ENCODE results near the gene TMEM255B. TPM values are rescaled to one million over a fixed set of nuclear protein-coding genes. Genes with fewer than 3 reads are reported as not detected.

TMEM255B gene
- polyA plus RNA-seq, 1 donor (not counting 4 experiments of a cell fraction or from before 2014, with no cell fraction given): 7.6 TPM

DNA sequence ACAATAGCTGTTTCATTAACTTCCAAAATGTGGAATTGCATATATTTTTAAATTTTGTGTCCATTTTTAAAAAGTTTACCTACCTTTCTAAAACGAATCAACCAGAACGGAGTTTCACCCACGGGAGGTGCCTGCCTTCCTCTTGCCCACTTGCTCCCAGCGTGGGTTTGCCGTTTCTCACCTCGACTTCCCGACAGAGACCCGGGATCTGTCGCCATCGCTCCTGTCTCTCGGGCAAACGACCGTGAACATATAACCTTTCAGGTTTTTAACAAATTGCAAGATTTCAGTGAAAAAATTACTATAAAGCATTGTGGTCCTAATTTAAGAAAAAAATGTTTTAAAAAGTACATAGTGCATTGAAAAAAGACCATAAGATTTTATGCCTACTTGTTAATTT, 4.2 kb downstream of the TMEM255B start:
- no peak for TF ChIP-seq EZH2 (IDR thresholded peaks at IDR 0.05; ENCODE audit: low read length)
- TF ChIP-seq, protein P1, sequence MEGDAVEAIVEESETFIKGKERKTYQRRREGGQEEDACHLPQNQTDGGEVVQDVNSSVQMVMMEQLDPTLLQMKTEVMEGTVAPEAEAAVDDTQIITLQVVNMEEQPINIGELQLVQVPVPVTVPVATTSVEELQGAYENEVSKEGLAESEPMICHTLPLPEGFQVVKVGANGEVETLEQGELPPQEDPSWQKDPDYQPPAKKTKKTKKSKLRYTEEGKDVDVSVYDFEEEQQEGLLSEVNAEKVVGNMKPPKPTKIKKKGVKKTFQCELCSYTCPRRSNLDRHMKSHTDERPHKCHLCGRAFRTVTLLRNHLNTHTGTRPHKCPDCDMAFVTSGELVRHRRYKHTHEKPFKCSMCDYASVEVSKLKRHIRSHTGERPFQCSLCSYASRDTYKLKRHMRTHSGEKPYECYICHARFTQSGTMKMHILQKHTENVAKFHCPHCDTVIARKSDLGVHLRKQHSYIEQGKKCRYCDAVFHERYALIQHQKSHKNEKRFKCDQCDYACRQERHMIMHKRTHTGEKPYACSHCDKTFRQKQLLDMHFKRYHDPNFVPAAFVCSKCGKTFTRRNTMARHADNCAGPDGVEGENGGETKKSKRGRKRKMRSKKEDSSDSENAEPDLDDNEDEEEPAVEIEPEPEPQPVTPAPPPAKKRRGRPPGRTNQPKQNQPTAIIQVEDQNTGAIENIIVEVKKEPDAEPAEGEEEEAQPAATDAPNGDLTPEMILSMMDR (optimal IDR thresholded peaks at IDR 0.05 in 1 of 3, IDR thresholded peaks at IDR 0.05 in 1 of 3, conservative IDR thresholded peaks at IDR 0.05 in 1 of 3; ENCODE audit: extremely low read depth in 1 of 3, insufficient read depth in 2 of 3, low read length in 3 of 3): no peak
- Histone ChIP-seq H3K9me3 (ENCODE audit: control insufficient read depth, low read depth, low read length) (no peaks in the 10 kb centered on the region), H3K27ac (ENCODE audit: control insufficient read depth, insufficient read depth, low read length) (no peak overlapping the region), H3K4me3 (ENCODE audit: control insufficient read depth in 2 of 3, extremely low read depth in 1 of 3, insufficient read depth in 2 of 3, low read depth in 1 of 3, low read length in 3 of 3) (no peak overlapping the region), H3K4me2 (ENCODE audit: control insufficient read depth, extremely low read depth, insufficient read depth, low read depth, low read length) (no peak overlapping the region), H3K4me1 (ENCODE audit: control insufficient read depth, extremely low read depth, insufficient read depth, low read length) (peaks cover 12% of the 10 kb centered on the region), H3K9me1 (ENCODE audit: control insufficient read depth, extremely low read depth, insufficient read depth, low read length) (no peaks in the 10 kb centered on the region), H3K9ac (ENCODE audit: control insufficient read depth, extremely low read depth, insufficient read depth, low read length) (no peak overlapping the region), H3K79me2 (ENCODE audit: control insufficient read depth, insufficient read depth, low read length) (no peaks in the 10 kb centered on the region), H3K27me3 (ENCODE audit: control insufficient read depth, extremely low read depth, insufficient read depth, low read length) (peaks cover 42% of the 10 kb centered on the region), H3K36me3 (ENCODE audit: control insufficient read depth in 2 of 2, extremely low read depth in 1 of 2, insufficient read depth in 2 of 2, low read length in 2 of 2) (no peaks in the 10 kb centered on the region), H2AFZ (ENCODE audit: control insufficient read depth, low read length) (no peak overlapping the region), H4K20me1 (ENCODE audit: control insufficient read depth, extremely low read depth, insufficient read depth, low read length) (no peaks in the 10 kb centered on the region)
- FAIRE-seq (no peak), DNase-seq (ENCODE audit: low read depth, low spot score) (no peak)
- dilution Hi-C loops (cut with MboI; ENCODE audit: extremely low pct_ligation_motif_present, low sequenced_read_pairs): no loop called here

DNA sequence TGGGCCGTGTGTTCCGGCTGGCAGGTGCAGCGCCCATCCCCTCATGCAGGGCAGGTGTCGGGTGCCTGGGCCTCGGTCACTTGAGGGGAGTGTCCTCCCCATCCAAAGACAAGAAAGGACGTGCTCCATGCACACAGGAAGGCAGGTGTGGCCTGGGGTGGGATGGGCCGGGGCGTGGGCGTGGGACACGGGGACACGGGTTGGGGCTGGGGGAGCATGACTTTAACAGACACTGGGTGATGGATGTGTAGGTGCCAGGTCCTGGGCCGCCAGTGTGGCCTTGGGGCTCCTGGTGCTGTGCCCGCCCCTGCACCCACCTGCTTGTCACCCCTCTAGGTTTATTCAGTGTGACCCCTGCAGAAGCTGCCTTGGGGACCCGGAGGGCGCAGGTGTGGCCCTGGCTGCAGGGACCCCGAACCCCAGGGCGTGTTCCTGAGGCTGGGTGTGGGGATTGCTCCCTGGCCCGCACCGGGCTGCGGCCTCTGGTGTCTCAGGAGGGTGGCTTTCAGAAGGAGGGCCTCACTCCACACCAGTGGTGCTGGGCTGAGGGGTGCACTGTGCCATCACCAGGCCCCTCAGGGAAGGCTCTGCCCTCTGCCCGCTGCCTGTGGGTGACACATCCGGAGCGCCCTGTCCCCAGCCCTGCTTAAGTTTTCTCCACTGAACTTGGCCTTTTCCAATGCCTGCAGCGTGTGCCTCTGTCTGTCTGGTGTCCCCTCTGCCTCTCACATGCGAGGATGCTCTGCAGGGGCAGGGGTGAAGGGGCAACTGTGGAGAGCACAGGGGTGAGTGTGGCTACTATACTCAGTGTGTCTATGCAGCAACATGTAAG, 5.2 kb downstream of the TMEM255B start:
- Histone ChIP-seq H2AFZ (ENCODE audit: control insufficient read depth, low read length) (no peak overlapping the region), H3K36me3 (ENCODE audit: control insufficient read depth in 2 of 2, extremely low read depth in 1 of 2, insufficient read depth in 2 of 2, low read length in 2 of 2) (no peaks in the 10 kb centered on the region), H4K20me1 (ENCODE audit: control insufficient read depth, extremely low read depth, insufficient read depth, low read length) (no peaks in the 10 kb centered on the region), H3K4me3 (ENCODE audit: control insufficient read depth in 2 of 3, extremely low read depth in 1 of 3, insufficient read depth in 2 of 3, low read depth in 1 of 3, low read length in 3 of 3) (no peak overlapping the region), H3K4me2 (ENCODE audit: control insufficient read depth, extremely low read depth, insufficient read depth, low read depth, low read length) (no peak overlapping the region), H3K9me3 (ENCODE audit: control insufficient read depth, low read depth, low read length) (no peaks in the 10 kb centered on the region), H3K79me2 (ENCODE audit: control insufficient read depth, insufficient read depth, low read length) (no peaks in the 10 kb centered on the region), H3K4me1 (ENCODE audit: control insufficient read depth, extremely low read depth, insufficient read depth, low read length) (peaks cover 8% of the 10 kb centered on the region), H3K9ac (ENCODE audit: control insufficient read depth, extremely low read depth, insufficient read depth, low read length) (no peak overlapping the region), H3K27ac (ENCODE audit: control insufficient read depth, insufficient read depth, low read length) (no peak overlapping the region), H3K27me3 (ENCODE audit: control insufficient read depth, extremely low read depth, insufficient read depth, low read length) (peaks cover 36% of the 10 kb centered on the region), H3K9me1 (ENCODE audit: control insufficient read depth, extremely low read depth, insufficient read depth, low read length) (no peaks in the 10 kb centered on the region)
- no peak for TF ChIP-seq EZH2 (IDR thresholded peaks at IDR 0.05; ENCODE audit: low read length)
- TF ChIP-seq, protein P1 (optimal IDR thresholded peaks at IDR 0.05 in 1 of 3, IDR thresholded peaks at IDR 0.05 in 1 of 3, conservative IDR thresholded peaks at IDR 0.05 in 1 of 3; ENCODE audit: extremely low read depth in 1 of 3, insufficient read depth in 2 of 3, low read length in 3 of 3): no peak
- dilution Hi-C loops (cut with MboI; ENCODE audit: extremely low pct_ligation_motif_present, low sequenced_read_pairs): no loop called here
- DNase-seq (ENCODE audit: low read depth, low spot score): no peak
- no peak for FAIRE-seq
